Measurements from ENCODE around the gene DDR2. TPM values are rescaled to one million over a fixed set of nuclear protein-coding genes. Genes with fewer than 3 reads are reported as not detected.

DDR2 gene
- total RNA-seq, 1 experiment from 2014 or later, result 0.52 TPM

DNA sequence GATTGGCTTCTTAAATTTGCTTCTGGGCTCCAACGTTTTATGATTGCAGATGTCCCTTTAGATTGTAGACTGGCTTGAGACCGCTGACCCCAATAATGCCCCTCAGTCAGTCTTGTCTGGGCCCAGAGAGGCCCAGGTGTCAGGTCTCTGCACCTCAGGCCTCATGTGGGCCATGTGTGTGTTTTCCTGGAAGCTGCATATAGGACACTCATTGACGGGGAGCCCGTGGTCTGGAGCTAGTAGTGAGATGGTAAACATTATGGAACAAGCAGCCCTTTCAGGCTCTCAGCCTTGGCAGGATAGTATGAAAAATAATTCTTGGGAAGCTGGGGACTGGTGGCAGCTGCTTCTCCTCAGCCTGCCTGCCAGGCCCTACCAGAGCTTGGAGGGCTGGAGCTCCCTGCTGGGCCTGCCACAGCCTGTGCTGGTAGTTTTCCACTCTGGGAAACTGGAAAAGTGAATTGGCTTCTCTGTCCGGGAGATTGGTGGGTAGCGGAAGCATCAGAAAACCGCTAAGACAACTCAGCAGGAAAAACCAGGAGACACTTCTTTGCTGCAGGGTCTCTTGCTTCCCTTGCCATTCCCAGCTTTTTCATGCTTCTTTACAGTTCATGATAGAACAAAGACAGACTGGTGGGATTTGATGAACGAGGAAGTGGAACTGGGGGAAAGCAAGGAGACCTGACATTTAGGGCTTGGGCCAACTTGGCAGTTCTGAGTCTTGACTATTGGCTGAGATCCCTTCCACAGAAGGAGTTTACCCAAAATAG lies 100.5 kb downstream of the DDR2 start:
- Histone ChIP-seq H4K91ac (ENCODE audit: insufficient read length, low read depth, low read length) (no peak overlapping the region), H2AK5ac (ENCODE audit: insufficient read length, low read length) (no peak overlapping the region), H2BK12ac (ENCODE audit: insufficient read length, low read depth, low read length) (no peak overlapping the region), H3K4me2 (ENCODE audit: insufficient read depth, insufficient read length, low read length) (no peak overlapping the region), H3K4ac (ENCODE audit: low read depth, low read length) (no peak overlapping the region), H2BK120ac (ENCODE audit: low read depth, low read length, poor library complexity, severe bottlenecking) (no peak overlapping the region), H4K8ac (replicated peaks; ENCODE audit: insufficient read length, low read depth, low read length) (no peak overlapping the region), H3K18ac (ENCODE audit: insufficient read length, low read depth, low read length) (no peak overlapping the region), H3K27me3 (ENCODE audit: insufficient read depth, low read length) (no peaks in the 10 kb centered on the region), H2BK15ac (ENCODE audit: low read depth, low read length) (no peak overlapping the region), H3K9me3 (ENCODE audit: control insufficient read depth, low read depth, low read length) (no peaks in the 10 kb centered on the region), H3K9ac (ENCODE audit: extremely low read depth, insufficient read length, low read length) (no peak overlapping the region), H4K5ac (ENCODE audit: insufficient read length, low read depth, low read length) (no peak overlapping the region), H3K4me1 (ENCODE audit: insufficient read depth, low read length) (no peaks in the 10 kb centered on the region), H2BK5ac (ENCODE audit: insufficient read length, low read length) (no peak overlapping the region), H4K20me1 (ENCODE audit: control insufficient read depth, insufficient read depth, insufficient read length) (no peaks in the 10 kb centered on the region), H3K14ac (ENCODE audit: insufficient read depth, low read length) (no peak overlapping the region), H3K79me1 (ENCODE audit: insufficient read depth, low read depth, low read length, poor library complexity, severe bottlenecking) (no peaks in the 10 kb centered on the region), H3T11ph (ENCODE audit: low read length) (no peak overlapping the region), H3K27ac (ENCODE audit: insufficient read length, low read depth, low read length) (no peak overlapping the region), H3K23ac (ENCODE audit: insufficient read length, low read depth, low read length) (no peak overlapping the region), H3K56ac (ENCODE audit: insufficient read length, low read depth, low read length) (no peak overlapping the region), H3K23me2 (ENCODE audit: insufficient read length, low read depth, low read length, poor library complexity, severe bottlenecking) (no peaks in the 10 kb centered on the region), H3K79me2 (ENCODE audit: insufficient read depth, low read length) (no peaks in the 10 kb centered on the region), H2AFZ (ENCODE audit: low read length) (no peak overlapping the region), H2BK20ac (ENCODE audit: low read depth, low read length, poor library complexity, severe bottlenecking) (no peak overlapping the region)
- Mint-ChIP-seq H3K27ac (peak overlapping the region in 1 of 3 experiments; percentile 76; a peak in 2 of 7 replicates), H3K27me3 (ENCODE audit: low read depth) (no peaks in the 10 kb centered on the region; the same call in 1 of the 2 replicates), H3K9me3 (no peaks in the 10 kb centered on the region; a peak in 1 of 5 replicates), H3K4me3 (no peak overlapping the region), H3K4me1 (peaks cover 0 to 3% of the 10 kb centered on the region in 2 experiments; a peak in 2 of 4 replicates), H3K36me3 (ENCODE audit: insufficient read depth in 1 of 3, low read depth in 3 of 3) (no peaks in the 10 kb centered on the region; a peak in 1 of 7 replicates)
- no peak for DNase-seq
- WGBS (ENCODE audit: extremely low coverage, insufficient read length, low lambda C conversion rate), result no CpG with 5 or more reads among the region's 8 CpGs
- TF ChIP-seq CTCF (conservative IDR thresholded peaks at IDR 0.05), result no peak
